Measurements from ENCODE around the gene SLC16A1. TPM values are rescaled to one million over a fixed set of nuclear protein-coding genes. Genes with fewer than 3 reads are reported as not detected.

The SLC16A1 gene
- total and polyA plus RNA-seq, 5 donors, result 35.4 to 123 (median 64.4) TPM

DNA sequence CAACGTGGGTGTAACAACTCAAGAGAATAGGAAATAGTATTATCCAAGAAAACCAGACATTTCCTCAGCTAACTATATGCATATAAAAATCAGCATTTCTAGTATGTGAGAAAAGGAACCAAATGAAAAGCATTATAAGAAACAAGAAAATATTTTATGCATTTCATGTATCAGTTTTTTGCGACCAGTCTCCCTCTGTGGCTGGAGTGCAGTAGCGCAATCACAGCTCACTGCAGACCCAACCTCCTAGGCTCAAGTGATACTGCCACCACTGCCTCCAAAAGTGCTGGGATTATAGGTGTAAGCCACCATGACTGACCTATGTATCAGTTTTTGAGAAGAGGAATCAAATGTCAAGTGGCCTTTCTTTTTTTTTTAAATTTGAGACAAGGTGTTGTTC is 31.0 kb downstream of the SLC16A1 start:
- ATAC-seq, result no peak
- intact Hi-C loops (cut with DNase I), result no loop called here
- Histone ChIP-seq H3K9me3 (ENCODE audit: control insufficient read depth, low read length) (no peaks in the 10 kb centered on the region), H3K27ac (ENCODE audit: low read length) (no peak overlapping the region), H3K4me3 (ENCODE audit: low read length) (no peak overlapping the region), H3K4me1 (ENCODE audit: control insufficient read depth, insufficient read depth, low read length) (no peaks in the 10 kb centered on the region), H3K27me3 (ENCODE audit: control insufficient read depth, insufficient read depth) (no peaks in the 10 kb centered on the region)
- no peak for DNase-seq
- 64% methylated on average over 3 of the region's 3 CpGs for WGBS

- Histone ChIP-seq H3K9me3 (ENCODE audit: control insufficient read depth, low read length) (no peaks in the 10 kb centered on the region), H3K4me1 (ENCODE audit: control insufficient read depth, insufficient read depth, low read length) (no peaks in the 10 kb centered on the region), H3K27ac (ENCODE audit: low read length) (no peak overlapping the region), H3K4me3 (ENCODE audit: low read length) (no peak overlapping the region), H3K27me3 (ENCODE audit: control insufficient read depth, insufficient read depth) (no peaks in the 10 kb centered on the region)
- intact Hi-C loops (cut with DNase I), result no loop called here
- WGBS, result 98% methylated on average over 12 of the region's 12 CpGs
- DNase-seq (peak in 1 of 3 donors; percentile 52), ATAC-seq (peak in 1 of 2 donors; percentile 19)
Observed at GRCh38 chr1:112923959-112924349, 32.0 kb downstream of the SLC16A1 start.

DNA sequence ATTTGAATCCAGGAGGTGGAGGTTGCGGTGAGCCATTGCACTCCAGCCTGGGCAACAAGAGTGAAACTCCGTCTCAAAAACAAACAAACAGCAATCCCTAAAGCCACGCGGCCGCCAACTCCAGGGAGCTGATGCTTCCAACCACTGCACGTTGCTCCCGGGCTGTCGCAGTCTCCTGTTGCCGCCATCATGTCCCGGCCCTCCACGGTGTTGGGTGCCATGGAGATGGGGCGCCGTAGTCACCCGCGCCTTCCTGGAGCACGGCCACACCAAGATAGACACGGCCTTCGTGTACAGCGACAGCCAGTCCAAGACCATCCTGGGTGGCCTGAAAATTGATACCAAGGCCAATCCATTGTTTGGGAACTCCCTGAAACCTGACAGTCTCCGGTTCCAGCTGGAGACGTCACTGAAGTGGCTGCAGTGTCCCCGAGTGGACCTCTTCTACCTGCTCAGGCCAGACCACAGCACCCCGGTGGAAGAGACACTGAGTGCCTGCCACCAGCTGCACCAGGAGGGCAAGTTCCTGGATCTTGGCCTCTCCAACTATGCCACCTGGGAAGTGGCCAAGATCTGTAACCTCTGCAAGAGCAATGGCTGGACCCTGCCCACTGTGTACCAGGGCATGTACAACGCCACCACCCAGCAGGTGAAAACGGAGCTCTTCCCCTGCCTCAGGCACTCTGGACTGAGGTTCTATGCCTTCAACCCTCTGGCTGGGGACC is 32.6 kb downstream of the SLC16A1 start:
- Histone ChIP-seq H3K27me3 (ENCODE audit: control insufficient read depth, insufficient read depth) (no peaks in the 10 kb centered on the region), H3K27ac (ENCODE audit: low read length) (no peak overlapping the region), H3K4me1 (ENCODE audit: control insufficient read depth, insufficient read depth, low read length) (no peaks in the 10 kb centered on the region), H3K9me3 (ENCODE audit: control insufficient read depth, low read length) (no peaks in the 10 kb centered on the region), H3K4me3 (ENCODE audit: low read length) (no peak overlapping the region)
- 97% methylated on average over 25 of the region's 25 CpGs for WGBS
- intact Hi-C loops (cut with DNase I), result no loop called here
- DNase-seq, result peak in 1 of 3 donors; percentile 52
- ATAC-seq, result peak; percentile 16 to 23

DNA sequence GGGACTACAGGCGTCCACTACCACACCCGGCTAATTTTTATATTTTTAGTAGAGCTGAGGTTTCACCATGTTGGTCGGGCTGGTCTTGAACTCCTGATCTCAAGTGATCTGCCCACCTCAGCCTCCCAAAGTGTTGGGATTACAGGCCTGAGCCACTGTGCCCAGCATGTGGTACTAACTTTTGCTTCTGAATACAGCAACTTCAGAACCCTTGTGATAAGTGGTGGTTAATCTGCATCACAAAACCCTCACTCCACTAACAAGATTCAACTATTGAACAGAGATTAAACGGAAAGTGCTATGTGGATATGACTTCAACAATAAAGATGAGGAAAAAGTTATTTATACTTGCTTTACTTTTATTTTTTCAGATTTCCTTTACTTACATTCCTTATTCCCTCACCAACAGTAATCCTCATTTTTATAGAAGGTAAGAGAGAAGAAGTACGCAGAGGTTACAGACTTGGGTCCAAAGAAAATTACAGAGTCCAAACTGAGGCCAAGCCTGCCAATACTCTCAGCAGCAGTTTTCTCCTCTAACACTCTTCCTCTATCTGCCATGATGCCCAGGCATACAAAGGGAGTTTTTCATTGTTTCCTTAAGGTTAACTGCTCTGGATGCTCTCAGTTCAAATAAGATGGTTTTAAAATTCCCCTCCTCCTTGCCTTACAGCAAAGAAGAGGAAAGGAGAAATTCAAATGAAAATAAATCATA is 44.3 kb downstream of the SLC16A1 start:
- intact Hi-C loops (cut with DNase I), result no loop called here
- 95% methylated on average over 5 of the region's 5 CpGs for WGBS
- Histone ChIP-seq H3K4me3 (ENCODE audit: low read length) (no peak overlapping the region), H3K9me3 (ENCODE audit: control insufficient read depth, low read length) (no peaks in the 10 kb centered on the region), H3K4me1 (ENCODE audit: control insufficient read depth, insufficient read depth, low read length) (peaks cover 2% of the 10 kb centered on the region), H3K27ac (ENCODE audit: low read length) (no peak overlapping the region), H3K27me3 (ENCODE audit: control insufficient read depth, insufficient read depth) (no peaks in the 10 kb centered on the region)
- no peak for DNase-seq
- ATAC-seq, result no peak

GRCh38 chr1:112909847-112910246 is 46.1 kb downstream of the SLC16A1 start:
- WGBS, result 98% methylated on average over 2 of the region's 2 CpGs
- H3K4me3 ChIP-seq (ENCODE audit: low read length), result no peak overlapping the region
- no peak overlapping the region for H3K27ac ChIP-seq (ENCODE audit: low read length)
- H3K9me3 ChIP-seq (ENCODE audit: control insufficient read depth, low read length), result no peaks in the 10 kb centered on the region
- intact Hi-C loops (cut with DNase I), result no loop called here
- no peak for DNase-seq
- no peaks in the 10 kb centered on the region for H3K27me3 ChIP-seq (ENCODE audit: control insufficient read depth, insufficient read depth)
- ATAC-seq, result no peak
- H3K4me1 ChIP-seq (ENCODE audit: control insufficient read depth, insufficient read depth, low read length), result peaks cover 7% of the 10 kb centered on the region

DNA sequence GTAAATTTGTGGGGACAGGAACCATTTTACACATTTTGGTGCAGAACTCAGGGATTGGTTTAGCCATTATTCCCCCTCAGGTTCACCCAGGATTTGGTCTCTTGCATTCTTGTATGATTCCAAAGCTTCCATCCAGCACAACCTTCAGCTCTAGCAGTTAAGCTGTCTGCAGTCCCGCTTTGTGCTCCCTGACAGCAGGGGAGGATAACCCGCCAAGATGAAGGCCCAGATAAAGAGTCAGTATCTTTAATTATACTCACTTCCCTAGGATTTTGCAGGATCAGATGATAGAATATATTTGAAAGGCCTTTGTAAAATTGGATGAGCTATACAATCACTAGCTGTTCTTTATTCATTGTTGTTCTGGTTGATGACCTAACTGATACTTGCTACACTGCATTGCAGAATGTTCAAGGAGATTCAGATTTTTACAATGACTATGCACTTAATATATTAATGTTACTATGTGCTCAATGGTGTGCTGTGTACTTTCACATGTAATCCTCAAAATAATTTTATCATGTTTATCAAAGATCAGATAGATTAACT is 49.8 kb downstream of the SLC16A1 start:
- Histone ChIP-seq H3K27ac (ENCODE audit: low read length) (peak overlapping the region; percentile 80), H3K4me3 (ENCODE audit: low read length) (no peak overlapping the region), H3K27me3 (ENCODE audit: control insufficient read depth, insufficient read depth) (no peaks in the 10 kb centered on the region), H3K9me3 (ENCODE audit: control insufficient read depth, low read length) (no peaks in the 10 kb centered on the region), H3K4me1 (ENCODE audit: control insufficient read depth, insufficient read depth, low read length) (peaks cover 12% of the 10 kb centered on the region)
- ATAC-seq (no peak), DNase-seq (no peak)
- 71% methylated on average over 2 of the region's 2 CpGs for WGBS
- intact Hi-C loops (cut with DNase I), result no loop called here

DNA sequence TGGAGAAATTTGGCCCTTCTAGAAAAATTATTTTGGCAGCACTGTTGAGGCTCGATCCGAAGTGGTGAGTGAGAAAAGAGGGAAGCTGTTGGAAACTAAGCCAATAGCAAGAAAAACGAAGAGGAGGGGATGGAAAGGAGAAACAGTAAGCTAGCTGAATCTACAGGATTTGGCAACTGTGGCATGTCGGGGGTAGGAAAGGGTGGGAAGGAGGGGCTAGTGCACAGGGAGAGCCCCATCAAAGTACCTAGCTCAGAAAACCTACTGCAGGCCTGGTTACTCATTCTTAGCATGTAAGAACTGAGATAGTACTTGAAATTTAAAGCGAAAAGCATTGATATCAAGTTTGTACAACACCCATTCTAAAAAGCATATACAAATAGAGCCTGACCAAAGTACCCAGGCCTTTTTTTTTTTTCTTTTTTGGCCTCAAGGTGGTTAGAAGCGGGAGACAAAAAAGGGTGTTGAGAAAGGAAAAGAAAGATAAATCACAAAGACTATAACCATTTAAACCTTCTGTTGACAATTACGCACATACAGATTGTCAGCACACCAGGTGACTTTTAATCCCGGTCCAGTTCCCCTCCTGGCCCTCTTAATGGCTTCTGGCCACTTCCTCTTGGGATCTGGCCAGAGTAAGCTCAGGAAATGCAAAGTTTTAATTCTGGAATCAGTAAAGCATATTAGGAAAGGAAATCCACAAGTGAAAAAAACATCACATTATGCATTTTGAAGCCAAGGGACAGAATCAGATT is 50.4 kb downstream of the SLC16A1 start:
- peak in 1 of 3 donors; percentile 52 for DNase-seq
- intact Hi-C loops (cut with DNase I), result no loop called here
- peaks cover 12% of the 10 kb centered on the region for H3K4me1 ChIP-seq (ENCODE audit: control insufficient read depth, insufficient read depth, low read length)
- 32% methylated on average over 8 of the region's 8 CpGs for WGBS
- peak overlapping the region; percentile 88 for H3K27ac ChIP-seq (ENCODE audit: low read length)
- ATAC-seq, result peak; percentile 59 to 70
- H3K9me3 ChIP-seq (ENCODE audit: control insufficient read depth, low read length), result no peaks in the 10 kb centered on the region
- H3K4me3 ChIP-seq (ENCODE audit: low read length), result no peak overlapping the region
- H3K27me3 ChIP-seq (ENCODE audit: control insufficient read depth, insufficient read depth), result no peaks in the 10 kb centered on the region

GRCh38 chr1:112904831-112905261 is 51.1 kb downstream of the SLC16A1 start:
- Histone ChIP-seq H3K27ac (ENCODE audit: low read length) (peak overlapping the region; percentile 72), H3K4me3 (ENCODE audit: low read length) (no peak overlapping the region), H3K27me3 (ENCODE audit: control insufficient read depth, insufficient read depth) (no peaks in the 10 kb centered on the region), H3K4me1 (ENCODE audit: control insufficient read depth, insufficient read depth, low read length) (peaks cover 12% of the 10 kb centered on the region), H3K9me3 (ENCODE audit: control insufficient read depth, low read length) (no peaks in the 10 kb centered on the region)
- DNase-seq (no peak), ATAC-seq (peak; percentile 83 to 84)
- WGBS, result 52% methylated on average over 4 of the region's 4 CpGs
- intact Hi-C loops (cut with DNase I), result no loop called here

GRCh38 chr1:112904071-112904830 is 51.7 kb downstream of the SLC16A1 start:
- no peaks in the 10 kb centered on the region for H3K27me3 ChIP-seq (ENCODE audit: control insufficient read depth, insufficient read depth)
- H3K4me1 ChIP-seq (ENCODE audit: control insufficient read depth, insufficient read depth, low read length), result peaks cover 12% of the 10 kb centered on the region
- DNase-seq (no peak), ATAC-seq (peak in 1 of 2 donors; percentile 40)
- H3K27ac ChIP-seq (ENCODE audit: low read length), result no peak overlapping the region
- 47% methylated on average over 5 of the region's 5 CpGs for WGBS
- no peak overlapping the region for H3K4me3 ChIP-seq (ENCODE audit: low read length)
- no peaks in the 10 kb centered on the region for H3K9me3 ChIP-seq (ENCODE audit: control insufficient read depth, low read length)
- intact Hi-C loops (cut with DNase I), result no loop called here

DNA sequence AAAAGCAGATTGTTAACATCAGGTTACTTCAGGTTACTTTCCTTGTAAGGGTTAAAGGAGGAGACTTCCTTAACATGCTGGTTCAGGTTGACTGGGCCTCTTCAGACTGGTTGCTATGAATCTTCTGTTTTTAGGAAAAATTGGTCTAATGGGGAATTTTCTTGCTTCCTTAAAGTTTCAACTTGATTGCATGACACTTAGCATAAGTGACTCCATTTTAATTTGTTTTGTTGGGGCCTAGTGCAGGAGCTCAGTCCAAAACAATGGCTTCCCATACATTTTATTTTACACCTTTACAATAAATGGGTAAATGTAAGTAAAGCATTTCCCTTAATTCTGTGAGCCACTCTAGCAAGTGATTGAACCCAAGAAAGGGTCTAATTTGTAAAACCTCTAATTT is 53.8 kb downstream of the SLC16A1 start:
- H3K9me3 ChIP-seq (ENCODE audit: control insufficient read depth, low read length), result no peaks in the 10 kb centered on the region
- DNase-seq, result no peak
- no peak overlapping the region for H3K4me3 ChIP-seq (ENCODE audit: low read length)
- intact Hi-C loops (cut with DNase I), result no loop called here
- no peak overlapping the region for H3K27ac ChIP-seq (ENCODE audit: low read length)
- no peak for ATAC-seq
- H3K4me1 ChIP-seq (ENCODE audit: control insufficient read depth, insufficient read depth, low read length), result peaks cover 12% of the 10 kb centered on the region
- no peaks in the 10 kb centered on the region for H3K27me3 ChIP-seq (ENCODE audit: control insufficient read depth, insufficient read depth)

Measured in right cardiac atrium (tissue), 5 donors.